Bronchial epithelial cell (primary cell): ENCODE data around the gene ECI1. TPM values are rescaled to one million over a fixed set of nuclear protein-coding genes. Genes with fewer than 3 reads are reported as not detected.
A peak's percentile ranks its signal among the peaks of the same experiment; 100 is the strongest.

Source experiments
- DNase-seq: peaks from one replicate; pipeline ENCODE4 v3.0.0-alpha.2; 2010; ENCODE audit warnings: low read depth
- FAIRE-seq: peaks from 2 replicates; lab custom pipeline; 2011; peaks lifted over from hg19 to GRCh38; lab: Jason Lieb, UNC
- H3K27me3 ChIP-seq: 2 replicates; pipeline ENCODE4 v1.5.1; 2011; ENCODE audit warnings: low read length; ENCODE audit not compliant: control insufficient read depth, insufficient read depth
- H3K36me3 ChIP-seq: 2 replicates; pipeline ENCODE4 v1.5.1; 2011; ENCODE audit warnings: low read length; ENCODE audit not compliant: control insufficient read depth, insufficient read depth
- H3K4me3 ChIP-seq: 2 replicates; pipeline ENCODE4 v1.5.1; 2011; ENCODE audit warnings: mild to moderate bottlenecking, low read depth, low read length, control low read depth
- total RNA-seq: library from RNA; depleted of rRNA; stranded (reverse); fragments of >200 nt; gene quantifications from 2 replicates; pipeline ENCODE4 v1.2.1, GENCODE V29; 2014
- TF ChIP-seq, protein P1 (sequence below): IDR thresholded peaks from 2 replicates; pipeline ENCODE4 v1.5.1; 2011; ENCODE audit warnings: mild to moderate bottlenecking, moderate library complexity, low read length, control low read depth, inconsistent platforms; ENCODE audit not compliant: insufficient read depth, severe bottlenecking

ECI1 gene
- total RNA-seq, 1 donor from 2014 or later, result 140 TPM

DNA sequence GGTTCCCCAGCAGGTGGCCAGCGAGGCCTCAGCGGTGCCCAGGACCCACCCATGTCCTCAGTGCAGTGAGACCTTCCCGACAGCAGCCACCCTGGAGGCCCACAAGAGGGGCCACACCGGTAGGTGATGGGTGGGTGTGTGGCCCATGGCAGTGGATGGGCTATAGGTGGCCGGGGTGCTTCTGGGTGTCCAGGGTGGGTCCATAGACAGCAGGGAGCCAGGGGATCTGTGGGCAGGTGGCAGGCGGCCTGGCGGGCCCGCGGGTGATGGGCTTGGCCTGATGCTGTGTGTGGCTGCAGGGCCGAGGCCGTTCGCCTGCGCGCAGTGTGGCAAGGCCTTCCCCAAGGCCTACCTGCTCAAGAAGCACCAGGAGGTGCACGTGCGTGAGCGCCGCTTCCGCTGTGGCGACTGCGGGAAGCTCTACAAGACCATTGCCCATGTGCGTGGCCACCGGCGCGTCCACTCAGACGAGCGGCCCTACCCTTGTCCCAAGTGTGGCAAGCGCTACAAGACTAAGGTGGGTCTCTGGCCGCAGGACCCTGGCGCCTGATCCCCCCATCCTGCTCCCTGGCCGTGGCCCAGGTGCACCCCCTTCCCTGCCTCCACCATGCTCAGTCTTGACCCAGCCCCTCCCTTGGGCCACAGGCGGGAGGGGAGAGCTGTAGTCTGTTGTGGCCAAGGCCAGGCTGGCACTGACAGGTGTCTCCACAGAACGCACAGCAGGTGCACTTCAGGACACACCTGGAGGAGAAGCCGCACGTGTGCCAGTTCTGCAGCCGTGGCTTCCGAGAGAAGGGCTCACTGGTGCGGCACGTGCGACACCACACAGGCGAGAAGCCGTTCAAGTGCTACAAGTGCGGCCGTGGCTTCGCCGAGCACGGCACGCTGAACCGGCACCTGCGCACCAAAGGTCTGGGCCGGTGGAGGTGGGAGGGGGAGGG, 17.2 kb downstream of the ECI1 start:
- FAIRE-seq (no peak), DNase-seq (no peak)
- TF ChIP-seq, protein P1, sequence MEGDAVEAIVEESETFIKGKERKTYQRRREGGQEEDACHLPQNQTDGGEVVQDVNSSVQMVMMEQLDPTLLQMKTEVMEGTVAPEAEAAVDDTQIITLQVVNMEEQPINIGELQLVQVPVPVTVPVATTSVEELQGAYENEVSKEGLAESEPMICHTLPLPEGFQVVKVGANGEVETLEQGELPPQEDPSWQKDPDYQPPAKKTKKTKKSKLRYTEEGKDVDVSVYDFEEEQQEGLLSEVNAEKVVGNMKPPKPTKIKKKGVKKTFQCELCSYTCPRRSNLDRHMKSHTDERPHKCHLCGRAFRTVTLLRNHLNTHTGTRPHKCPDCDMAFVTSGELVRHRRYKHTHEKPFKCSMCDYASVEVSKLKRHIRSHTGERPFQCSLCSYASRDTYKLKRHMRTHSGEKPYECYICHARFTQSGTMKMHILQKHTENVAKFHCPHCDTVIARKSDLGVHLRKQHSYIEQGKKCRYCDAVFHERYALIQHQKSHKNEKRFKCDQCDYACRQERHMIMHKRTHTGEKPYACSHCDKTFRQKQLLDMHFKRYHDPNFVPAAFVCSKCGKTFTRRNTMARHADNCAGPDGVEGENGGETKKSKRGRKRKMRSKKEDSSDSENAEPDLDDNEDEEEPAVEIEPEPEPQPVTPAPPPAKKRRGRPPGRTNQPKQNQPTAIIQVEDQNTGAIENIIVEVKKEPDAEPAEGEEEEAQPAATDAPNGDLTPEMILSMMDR, result no peak
- H3K4me3 ChIP-seq, result no peak overlapping the region
- H3K27me3 ChIP-seq, result peaks cover 16% of the 10 kb centered on the region
- H3K36me3 ChIP-seq, result peaks cover 31% of the 10 kb centered on the region

DNA sequence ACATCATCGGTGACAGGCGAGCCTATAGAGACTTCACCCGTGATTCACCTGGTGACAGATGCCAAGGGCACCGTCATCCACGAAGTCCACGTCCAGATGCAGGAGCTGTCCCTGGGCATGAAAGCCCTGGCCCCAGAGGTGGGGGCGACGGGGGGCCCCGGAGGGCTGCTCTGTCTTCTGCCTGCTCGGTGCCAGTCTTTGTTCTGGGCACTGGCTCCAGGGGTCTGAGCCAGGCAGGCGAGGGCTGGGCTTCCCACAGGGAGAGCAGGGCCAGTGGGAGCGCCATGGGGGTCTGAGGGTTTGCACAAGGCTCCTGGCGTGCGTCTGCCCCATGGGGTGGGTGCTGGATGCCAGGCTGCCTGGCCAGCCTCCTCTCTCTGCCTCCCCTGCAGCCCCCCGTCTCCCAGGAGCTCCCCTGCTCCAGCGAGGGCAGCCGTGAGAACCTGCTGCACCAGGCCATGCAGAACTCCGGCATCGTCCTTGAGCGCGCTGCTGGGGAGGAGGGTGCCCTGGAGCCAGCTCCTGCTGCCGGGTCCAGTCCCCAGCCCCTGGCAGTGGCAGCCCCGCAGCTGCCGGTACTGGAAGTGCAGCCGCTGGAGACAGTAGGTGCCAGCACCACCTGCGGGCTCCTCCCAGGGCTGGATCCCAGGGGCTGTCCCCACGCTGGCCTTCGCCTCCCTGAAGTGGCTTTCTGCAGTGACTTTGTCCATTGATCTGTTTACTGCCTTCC, 18.2 kb downstream of the ECI1 start:
- TF ChIP-seq, protein P1, result no peak
- no peak for DNase-seq
- Histone ChIP-seq H3K36me3 (peaks cover 35% of the 10 kb centered on the region), H3K27me3 (peaks cover 16% of the 10 kb centered on the region), H3K4me3 (no peak overlapping the region)
- no peak for FAIRE-seq

DNA sequence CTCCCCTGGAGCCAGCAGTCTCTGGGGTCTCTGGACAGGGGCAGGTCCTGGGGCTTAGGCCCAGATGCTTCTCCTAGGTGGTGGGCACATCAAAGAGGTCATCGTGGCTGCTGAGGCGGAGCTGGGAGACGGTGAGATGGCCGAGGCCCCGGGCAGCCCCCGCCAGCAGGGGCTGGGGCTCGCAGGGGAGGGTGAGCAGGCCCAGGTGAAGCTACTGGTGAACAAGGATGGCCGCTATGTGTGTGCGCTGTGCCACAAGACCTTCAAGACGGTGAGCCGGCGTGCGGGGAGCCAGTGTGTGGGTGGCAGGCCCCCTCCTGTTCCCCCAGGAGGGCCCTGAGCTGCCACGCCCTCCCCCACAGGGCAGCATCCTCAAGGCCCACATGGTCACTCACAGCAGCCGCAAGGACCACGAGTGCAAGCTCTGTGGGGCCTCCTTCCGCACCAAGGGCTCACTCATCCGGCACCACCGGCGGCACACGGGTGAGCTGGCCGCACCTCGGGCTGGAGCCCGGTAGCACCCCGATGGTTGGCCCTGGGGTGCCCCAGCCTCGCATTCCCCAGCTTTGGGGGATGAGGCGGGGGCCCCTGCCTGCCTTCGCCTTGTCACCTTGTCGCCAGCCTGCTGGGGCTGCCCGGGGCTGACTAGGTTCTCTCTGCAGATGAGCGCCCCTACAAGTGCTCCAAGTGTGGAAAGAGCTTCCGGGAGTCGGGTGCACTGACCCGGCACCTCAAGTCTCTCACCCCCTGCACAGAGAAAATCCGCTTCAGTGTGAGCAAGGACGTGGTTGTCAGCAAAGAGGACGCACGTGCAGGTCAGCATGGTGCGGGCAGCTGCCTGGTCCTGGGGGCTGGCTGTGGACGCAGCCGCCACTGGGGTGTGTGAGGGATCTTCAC, 19.0 kb downstream of the ECI1 start:
- no peak for FAIRE-seq
- TF ChIP-seq, protein P1, result no peak
- H3K36me3 ChIP-seq, result peaks cover 38% of the 10 kb centered on the region

DNA sequence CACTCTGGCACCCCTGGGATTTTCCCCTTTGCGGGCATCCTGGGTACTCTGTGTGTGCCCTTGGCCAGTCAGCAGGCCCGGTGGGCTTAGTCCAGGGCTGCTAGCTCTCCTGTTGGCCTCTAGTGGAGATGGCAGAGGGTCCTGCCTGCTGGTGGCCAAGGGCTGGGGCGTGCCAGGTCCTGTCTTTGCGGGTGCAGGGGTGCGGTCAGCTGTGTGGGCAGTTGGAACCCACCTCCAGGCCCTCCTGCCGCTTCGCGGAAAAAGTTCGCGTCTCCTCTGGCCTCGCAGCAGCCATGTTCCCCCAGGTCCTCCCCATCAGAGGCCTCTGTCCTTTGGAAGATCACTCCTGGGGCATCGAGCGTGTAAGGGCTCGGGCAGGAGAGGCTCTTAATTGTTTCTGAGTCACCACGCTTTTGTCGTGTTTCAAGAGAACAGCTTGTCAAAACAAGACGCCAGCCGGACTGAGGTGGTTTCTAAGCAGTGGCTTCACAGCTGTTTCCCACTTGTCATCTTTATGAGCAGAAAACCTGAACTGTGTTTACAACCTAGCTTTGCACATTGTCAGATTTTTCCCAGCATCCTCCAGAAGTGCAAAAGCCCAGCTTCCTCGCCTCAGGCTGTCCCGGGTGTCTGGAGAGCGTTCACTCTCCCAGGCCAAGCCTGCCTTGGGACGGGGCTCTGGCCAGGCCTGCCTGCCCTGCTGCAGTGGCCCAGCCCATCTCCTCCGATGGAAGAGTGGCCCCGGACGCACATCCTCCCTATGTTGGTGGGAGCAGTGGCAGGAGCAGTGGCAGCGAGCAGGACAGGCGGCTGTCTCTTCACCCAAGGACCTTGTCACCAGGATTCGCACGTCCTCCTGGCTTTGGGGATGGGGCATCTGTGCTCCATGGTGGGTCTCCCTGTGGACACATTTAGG, 20.1 kb downstream of the ECI1 start:
- DNase-seq (peak; percentile 62), FAIRE-seq (peak; percentile 55)
- Histone ChIP-seq H3K36me3 (peaks cover 39% of the 10 kb centered on the region), H3K27me3 (peaks cover 4% of the 10 kb centered on the region), H3K4me3 (no peak overlapping the region)
- TF ChIP-seq, protein P1, result no peak

More for the DNA sequence above, 19.0 kb downstream of the ECI1 start:
- Histone ChIP-seq H3K4me3 (no peak overlapping the region), H3K27me3 (peaks cover 11% of the 10 kb centered on the region)
- no peak for DNase-seq
